NCI-H345 treated with DMSO at 0.1 percent for 48 hours (cell line): ENCODE data around the gene CHMP4B.

Experiments
- DNase-seq: peaks from one replicate; lab custom pipeline; 2025; ENCODE audit not compliant: unreplicated experiment; lab: John Stamatoyannopoulos, UW

Gene CHMP4B

DNA sequence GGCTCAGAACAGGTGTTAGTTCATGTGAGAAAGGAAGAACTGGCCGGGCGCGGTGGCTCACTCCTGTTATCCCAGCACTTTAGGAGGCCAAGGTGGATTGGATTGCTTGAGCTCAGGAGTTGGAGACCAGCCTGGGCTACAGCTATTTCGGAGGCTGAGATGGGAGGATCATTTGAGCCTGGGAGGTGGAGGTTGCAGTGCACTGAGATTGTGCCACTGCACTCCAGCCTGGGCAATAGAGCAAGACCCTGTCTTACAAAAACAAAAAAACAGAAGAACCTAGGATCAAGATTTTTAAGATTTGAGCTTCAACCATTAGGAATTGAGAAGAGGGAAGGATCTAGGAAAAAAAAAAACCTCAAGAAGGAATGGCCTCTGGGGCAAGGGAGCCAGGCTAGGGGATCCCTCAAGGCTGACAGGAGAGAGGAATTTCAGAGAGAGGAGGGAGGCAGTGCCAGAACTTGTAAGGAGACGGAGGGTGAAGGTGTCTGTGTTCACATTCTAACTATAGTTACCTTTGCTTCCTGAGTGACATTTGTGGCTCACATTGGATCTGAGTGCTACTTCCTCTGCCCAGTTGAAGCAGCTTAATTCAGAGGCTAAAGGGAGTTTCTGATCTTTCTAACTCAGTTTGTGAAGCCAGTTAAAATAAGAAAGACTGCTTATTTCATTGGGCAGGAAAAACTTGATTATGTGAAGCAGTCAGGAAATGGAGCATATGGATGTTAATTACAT is 26.1 kb downstream of the CHMP4B start:
- no peak for DNase-seq

DNA sequence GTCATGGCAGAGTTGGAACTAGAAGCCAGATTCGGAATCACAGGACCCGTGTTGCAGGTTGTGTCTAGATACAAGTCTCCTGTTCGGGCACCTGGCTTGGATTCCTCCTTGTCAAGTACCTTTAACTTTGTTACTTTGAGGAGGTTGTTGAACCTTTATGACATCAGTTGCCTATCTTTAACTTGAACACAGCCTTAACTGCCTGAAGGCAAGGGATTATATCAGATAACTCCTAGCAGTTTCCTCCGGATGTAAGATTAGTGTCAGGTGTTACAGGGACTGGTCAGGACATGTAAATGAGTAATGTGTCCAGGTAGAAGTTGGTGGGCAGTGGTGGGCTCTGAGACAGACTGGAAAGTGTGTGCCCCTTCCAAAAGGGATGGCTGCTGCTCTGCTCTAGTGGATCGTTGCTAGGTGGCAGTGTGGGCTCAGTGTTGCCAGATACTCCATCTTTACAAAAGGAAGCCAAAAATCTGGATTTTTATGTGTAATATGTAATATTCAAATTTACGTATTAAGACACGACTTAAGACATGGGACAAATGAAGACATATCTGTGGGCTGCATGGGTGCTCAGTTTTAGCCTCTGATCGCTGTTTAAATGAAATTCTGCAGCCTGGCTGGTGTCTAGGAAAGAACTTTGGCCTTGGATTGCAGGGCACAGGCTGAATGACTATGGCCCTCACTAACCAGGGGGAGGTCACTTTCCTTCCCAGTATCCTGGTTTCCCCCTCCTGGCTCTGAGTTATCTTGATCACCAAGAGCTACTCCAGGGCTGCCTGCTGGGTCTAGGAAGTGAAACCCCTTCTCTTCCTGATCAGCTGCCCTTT is 27.1 kb downstream of the CHMP4B start:
- no peak for DNase-seq

DNA sequence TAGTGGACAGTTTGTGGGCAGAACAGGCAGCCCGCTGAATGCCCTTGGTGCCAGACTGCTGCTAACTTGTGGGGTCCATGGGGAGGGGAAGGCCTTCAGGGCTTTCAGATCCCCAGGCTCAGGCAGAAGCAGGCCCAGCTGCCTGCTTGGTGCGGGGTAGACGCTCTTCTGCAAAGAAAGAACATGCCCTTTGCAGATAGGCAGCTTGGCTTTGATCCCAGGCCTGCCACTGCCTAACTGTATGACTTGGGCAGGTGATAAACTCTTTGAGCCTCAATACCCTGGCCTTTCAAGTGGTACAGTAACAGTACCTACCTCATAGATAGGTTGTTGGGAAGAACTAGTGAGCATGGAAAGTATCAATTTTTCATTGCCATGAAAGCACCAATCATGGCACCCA is 28.4 kb downstream of the CHMP4B start:
- DNase-seq, result no peak

DNA sequence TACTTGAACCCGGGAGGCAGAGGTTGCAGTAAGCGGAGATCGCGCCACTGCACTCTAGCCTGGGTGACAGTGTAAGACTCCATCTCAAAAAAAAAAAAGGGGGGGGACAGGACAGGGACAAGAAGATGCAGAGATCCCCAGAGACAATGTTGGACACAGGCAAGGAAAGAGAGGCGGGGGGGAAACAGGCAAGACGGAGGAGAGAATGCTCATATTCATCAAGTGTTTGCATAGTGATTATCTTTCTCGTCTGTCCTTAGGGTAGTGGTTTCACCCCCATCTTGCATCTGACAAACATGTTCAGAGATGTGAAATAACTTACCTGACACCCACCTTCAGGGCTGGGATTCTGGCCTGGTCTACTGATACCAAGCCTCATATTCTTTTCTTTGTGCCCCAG is 29.0 kb downstream of the CHMP4B start:
- DNase-seq, result no peak

DNA sequence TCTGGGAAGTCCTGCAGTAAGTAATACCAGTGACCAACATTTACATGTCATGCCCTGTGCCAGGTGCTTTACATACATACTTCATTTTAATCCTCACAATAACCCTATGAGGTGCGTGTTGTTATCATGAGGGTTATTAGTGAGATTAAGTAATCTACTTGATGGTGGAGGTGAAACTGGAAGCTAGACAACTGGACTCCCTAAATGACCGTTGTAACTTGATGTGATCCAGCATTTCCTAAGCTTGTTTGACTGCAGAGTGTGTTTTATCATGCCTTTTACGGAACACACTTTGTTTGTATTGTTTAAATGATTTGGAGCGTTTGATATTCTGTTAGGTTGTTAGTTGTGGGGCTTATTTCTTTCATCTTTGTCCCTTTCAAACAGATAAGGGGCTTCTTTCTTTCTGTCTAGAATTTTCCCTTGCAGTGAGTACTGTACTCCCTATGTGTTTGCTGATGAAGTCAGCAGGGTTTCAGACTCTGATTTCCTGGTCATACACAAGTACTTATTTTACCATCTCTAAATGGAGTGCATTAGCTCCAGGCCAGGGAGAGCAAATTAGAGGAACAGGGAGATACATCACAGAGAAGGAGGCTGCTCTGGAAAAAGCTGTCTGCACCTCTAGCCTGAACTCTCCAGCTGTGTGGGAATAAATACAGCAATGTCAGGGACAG is 29.7 kb downstream of the CHMP4B start:
- no peak for DNase-seq

DNA sequence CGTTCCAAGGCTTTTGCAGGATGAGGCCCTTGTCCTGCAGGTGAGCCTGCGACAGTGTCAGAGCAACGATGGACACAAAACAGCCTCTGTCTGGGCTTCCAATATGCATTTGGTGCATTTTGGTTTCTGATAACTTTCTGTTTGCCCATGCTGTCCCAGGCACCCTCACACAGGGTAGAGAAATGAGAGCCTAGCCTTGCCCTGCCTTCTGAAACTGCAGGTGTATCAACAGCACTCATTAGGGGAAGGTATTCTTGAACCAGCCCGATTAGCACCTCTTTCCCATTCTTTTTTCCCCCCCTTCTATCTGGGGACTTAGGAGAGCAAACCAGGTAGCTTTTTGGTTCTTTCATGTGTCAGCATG is 30.3 kb downstream of the CHMP4B start:
- DNase-seq, result no peak

DNA sequence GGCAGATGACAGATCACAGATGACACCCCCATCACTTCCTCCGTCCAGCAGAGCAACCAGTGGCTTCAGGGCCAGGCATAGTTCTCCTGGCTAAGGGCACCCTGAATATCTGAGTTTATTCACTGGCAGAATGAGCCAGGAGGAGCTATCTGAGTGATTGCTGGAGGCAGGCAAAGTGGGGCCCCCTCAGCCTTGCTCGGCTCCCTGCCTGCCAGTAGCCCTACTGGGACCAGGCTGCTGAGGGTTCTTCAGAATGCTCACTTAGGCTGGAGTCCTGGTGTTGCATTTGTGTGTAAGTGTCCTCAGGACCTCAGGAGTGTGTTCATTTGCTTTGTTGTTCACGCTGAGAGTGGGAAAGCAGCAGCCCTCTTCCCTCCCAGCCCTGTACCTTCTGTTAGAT is 31.2 kb downstream of the CHMP4B start:
- DNase-seq, result no peak

DNA sequence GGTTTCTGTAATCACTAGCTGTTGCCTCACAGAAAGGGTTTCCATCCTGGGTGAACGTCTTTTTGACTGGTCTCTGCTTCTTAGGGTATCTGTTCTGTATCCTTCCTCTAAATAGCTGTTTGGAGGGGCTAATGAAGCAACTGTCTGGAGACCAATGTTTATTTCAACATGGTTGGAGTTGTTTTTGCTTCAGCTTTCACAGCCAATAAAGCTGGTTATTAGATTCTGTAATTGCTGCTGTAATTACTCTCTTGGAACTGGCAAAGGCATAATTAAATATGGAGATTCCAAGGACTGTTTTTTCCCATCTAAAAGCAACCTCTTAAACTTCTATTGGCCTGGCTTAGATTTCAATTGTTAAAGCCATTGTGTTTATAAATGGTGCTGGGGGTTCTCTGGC is 31.9 kb downstream of the CHMP4B start:
- no peak for DNase-seq

DNA sequence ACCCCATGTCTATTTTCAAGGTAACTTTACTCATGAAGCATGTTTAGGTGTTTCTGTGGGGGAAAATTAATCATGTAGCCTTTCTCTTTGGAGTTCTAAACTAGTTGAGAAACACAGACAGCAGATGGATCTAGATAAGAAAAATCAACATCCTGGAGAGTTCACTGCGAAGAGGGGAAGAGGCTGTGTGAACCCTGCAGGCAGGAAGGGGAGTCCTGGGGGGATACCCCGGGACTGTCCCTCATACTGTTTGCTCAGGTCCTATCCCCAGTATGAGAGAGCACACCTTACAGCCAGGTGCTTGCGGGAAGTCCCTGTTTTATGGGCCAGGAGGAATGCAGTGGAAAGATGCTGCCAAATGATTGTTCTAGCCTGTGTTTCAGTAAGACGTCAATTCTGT is 32.7 kb downstream of the CHMP4B start:
- DNase-seq, result no peak

DNA sequence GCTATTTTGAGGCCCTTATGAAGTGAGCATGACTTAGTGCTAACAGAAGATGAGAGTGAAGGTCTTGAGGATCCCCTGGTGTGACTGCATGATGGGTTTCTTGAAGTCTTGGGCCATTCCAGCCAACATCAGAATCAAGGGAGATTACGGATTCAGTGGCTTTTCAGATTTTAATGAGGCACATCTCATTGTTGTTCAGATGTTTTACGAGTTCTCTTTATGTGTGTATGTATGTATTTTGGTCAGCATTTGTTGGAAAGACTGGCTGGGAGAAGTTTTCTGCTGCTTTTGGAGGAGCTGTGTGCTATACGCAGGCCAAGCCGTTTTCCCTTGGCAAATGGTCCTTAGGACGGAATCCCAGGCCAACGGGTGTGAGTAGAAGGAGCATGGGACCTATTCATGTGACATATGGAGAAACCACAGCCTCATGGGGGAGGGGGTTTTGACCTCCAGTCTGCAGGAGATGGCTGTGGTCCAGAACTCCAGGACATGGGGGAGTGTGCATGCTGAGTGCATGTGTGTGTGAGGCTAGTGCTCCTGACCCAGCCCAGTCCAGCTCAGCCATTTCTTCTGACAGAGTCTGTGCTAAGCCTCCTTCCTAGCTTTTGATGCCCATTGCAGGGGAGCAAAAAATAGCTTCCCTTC is 35.3 kb downstream of the CHMP4B start:
- no peak for DNase-seq

DNA sequence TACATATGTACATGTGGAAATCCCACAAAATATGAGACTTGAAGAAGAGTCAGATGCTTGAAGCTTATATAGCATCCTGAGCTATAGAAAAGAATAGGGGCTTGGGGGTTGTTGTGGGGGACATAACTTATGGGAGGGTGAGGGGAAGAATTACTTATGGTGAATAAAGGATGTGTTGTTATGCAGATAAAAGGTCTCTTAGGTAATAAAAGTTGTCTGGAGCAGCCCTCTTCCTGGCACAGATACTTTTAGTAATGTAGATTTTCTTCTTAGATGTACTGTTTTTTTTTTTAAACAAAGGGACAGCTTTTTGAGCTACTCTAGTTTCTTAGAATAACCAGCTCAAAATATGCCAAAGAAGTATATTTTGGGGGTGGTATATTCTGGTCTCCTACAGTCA is 35.9 kb downstream of the CHMP4B start:
- no peak for DNase-seq

DNA sequence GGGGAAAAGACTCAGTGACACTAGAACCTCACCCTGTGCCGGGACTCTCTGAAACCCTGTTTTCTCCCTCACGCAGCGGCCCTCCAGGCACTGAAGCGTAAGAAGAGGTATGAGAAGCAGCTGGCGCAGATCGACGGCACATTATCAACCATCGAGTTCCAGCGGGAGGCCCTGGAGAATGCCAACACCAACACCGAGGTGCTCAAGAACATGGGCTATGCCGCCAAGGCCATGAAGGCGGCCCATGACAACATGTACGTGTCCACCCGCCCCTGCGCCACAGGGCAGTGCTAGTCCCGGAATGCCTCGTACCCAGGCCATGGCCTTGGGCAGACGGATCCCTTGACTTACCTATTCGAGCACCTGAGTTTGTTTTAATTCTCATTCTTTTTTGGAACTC is 37.2 kb downstream of the CHMP4B start:
- DNase-seq, result no peak

DNA sequence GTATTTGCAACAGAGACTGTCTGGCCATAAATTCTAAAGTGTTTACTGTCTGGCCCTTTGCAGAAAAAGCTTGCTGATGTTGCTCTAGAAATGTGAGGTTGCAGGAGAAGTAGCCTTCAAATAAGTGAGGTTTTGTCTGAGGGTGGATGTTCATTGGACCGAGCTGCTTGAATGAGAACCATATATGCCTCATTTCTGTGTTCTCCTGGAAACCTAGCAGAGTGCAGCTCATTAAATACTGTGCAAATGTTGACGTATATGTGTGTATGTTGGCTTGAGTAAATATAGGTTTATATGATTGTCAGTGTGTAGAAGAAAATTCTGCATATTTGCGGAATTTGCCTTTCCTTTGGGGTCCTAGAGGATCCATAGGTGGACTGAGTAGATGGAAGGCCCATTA is 39.0 kb downstream of the CHMP4B start:
- no peak for DNase-seq

DNA sequence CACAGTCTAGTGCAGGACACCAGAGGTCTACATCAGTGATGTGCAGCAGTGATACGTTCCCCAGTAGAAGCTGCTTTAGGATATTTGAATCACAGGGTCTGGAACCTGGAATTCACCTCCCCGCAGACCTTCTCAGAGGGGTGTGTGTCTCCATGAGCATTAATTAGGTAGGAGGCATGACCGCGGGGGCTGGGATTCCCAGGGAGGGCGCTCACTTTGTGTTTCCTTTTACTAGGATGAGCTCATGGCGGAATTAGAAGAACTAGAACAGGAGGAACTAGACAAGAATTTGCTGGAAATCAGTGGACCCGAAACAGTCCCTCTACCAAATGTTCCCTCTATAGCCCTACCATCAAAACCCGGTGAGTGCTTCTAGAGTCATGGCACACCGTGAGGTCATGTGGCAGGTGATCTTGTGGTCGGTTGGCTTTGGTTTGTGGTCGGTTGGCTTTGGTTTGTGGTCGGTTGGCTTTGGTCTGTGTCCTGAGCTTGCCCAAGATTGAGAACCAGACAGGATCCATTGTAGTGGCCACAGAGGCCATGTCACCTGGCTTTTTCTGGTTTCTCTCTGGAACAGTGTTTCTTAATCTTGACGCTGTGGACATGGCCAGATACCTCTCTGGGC is 40.8 kb downstream of the CHMP4B start:
- no peak for DNase-seq

DNA sequence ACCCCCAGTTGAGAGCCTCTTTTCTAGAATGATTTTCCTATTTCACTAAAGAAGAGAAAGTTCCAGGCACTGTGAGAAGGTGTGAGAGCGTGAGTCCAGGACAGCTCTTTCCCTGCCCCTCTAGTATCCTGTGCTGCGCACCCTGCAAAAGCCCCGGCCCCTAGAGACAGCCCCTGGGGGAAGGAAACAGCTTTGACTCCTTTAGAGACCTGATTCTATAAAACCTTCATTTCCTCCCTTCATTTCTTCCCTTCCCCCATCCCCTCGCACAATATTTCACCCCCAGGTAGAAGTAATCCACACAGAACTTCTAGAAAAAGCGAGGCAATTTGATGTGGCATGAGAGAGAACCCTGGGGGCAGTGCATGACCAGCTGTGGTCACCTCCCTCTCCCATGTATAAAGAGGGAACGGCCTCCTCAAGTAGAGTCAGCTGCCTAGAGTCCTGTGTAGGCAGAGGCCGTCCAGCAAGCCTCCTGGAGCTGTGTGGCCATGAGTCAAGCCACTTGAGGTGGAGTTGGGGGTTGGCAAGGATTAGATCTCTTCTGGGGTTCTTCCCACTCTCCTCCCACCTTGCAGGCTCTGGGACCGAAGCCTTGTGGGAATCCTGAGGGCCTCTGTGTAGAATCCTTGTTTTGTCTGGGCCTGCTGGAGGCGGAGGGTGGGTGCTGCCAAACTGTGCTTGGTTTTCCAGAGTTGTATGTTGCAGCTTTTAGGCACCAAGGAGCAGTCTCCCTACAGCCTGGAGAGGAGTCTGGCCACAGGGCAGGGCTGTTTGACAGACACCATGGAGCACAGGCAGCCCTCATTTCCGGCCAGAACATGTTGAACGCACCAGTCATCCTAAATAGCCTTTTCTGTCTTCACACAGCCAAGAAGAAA is 41.7 kb downstream of the CHMP4B start:
- DNase-seq, result no peak

DNA sequence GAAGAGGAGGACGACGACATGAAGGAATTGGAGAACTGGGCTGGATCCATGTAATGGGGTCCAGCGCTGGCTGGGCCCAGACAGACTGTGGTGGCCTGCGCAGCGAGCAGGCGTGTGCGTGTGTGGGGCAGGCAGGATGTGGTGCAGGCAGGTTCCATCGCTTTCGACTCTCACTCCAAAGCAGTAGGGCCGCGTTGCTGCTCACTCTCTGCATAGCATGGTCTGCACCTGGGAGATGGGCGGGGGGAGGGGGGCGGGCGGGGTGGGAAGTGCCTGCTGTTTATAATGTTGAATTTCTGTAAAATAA is 42.3 kb downstream of the CHMP4B start:
- no peak for DNase-seq

DNA sequence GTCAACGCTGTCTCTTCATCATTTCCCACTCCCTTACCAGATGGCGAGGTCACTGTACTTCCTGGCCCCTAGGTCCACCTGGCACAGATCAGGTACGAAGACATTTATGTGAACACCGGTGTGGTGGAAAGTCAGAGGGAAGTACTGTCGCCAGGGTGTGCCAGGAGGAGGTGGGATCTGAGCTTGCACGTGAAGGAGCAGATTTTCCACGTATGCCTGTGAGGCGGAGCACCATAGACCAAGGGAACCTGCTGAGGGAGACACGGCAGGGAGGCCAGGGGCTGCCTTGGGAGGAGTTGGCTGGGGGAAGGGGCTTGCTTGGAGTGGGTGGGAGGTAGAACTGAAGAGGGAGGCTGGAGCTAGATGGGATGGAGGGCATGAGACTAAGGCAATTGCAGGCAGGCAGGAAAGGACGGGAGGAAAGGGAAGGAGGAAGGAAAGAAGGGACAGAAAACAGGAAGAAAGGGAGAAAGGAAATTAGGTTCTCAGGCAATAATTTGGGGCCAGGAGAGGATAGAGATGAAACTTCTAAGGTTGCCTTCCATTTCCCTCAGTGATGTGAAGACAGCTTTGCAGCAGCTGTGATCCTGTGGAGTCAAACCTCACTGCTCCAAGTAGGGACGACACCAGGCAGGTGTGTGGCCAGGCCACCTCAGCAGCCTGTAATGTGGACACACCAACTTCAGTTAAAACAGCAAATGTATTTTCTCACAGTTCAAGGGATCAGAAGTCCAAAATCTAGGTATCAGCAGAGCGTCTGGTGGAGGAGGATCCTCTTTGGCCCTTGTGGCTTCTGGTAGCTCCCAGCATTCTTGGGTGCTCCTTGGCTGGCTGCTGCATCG is 46.8 kb downstream of the CHMP4B start:
- DNase-seq, result no peak

DNA sequence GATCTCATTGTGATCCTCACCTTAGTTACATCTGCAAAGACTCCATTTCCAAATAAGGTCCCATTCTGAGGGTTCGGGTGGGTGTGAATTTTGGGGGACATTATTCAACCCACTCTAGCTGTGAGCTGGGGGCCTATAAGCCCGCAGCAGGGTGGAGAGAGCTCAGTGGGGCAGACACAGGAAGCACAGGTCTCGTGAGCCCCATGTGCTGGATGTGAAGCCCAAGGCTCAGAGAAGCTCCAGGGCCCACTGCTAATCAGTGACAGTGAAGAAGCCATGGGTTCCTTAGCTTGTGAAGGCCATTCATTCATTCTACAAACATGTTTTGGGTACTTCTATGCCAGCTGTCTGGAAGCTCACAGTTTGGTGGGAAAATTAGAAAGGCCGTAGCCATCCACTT is 47.5 kb downstream of the CHMP4B start:
- no peak for DNase-seq

DNA sequence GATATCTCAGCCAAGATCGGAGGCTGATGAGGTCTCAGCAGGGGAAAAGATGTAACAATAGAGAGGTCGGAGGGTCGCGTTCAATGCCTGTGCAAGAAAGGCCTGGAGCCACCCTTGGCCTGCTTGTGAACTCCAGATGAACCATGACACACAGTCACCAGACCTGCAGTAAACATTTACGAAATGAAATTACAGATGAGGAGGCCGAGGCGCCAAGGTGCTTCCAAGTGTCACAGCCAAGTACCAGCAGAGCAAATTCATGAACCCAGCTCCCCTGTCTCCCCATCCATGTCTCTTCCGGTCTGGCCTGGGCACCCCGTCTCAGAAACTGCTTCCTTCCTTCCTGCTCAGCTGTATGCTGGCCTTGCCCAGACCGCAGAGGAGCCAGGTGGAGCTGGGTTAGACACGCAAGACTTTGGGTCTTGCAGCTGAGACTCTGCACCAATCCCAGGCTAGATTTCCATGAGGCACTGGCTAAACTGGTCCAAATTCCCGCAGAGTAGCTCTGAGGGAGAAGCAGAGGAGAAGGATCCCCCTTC is 48.1 kb downstream of the CHMP4B start:
- no peak for DNase-seq
